ENCODE results near the gene SLC35F5.

GRCh38 chr2:113784823-113785744 lies 28.6 kb upstream of the SLC35F5 start:
- TF ChIP-seq CTCF (IDR thresholded peaks at IDR 0.05 in 2 of 3, conservative IDR thresholded peaks at IDR 0.05 in 1 of 3; ENCODE audit: borderline replicate concordance in 1 of 3, insufficient read depth in 1 of 3, low read depth in 2 of 3, low read length in 2 of 3): no peak
- TF ChIP-seq EZH2 (IDR thresholded peaks at IDR 0.05): no peak
- TF ChIP-seq POLR2AphosphoS5 (IDR thresholded peaks at IDR 0.05; ENCODE audit: low read depth, low read length): no peak
- no peak for TF ChIP-seq CBX3 (IDR thresholded peaks at IDR 0.05; ENCODE audit: low read depth)
- no peak for TF ChIP-seq ZNF274 (IDR thresholded peaks at IDR 0.05; ENCODE audit: low read depth, low read length)
- no peak for TF ChIP-seq MAX (IDR thresholded peaks at IDR 0.05)
- no peak for TF ChIP-seq POLR2A (IDR thresholded peaks at IDR 0.05; ENCODE audit: borderline replicate concordance, extremely low read depth, insufficient read depth, insufficient read length)
